Natural killer cell (primary cell): ENCODE results near the gene PLEKHA7. TPM values are rescaled to one million over a fixed set of nuclear protein-coding genes. Genes with fewer than 3 reads are reported as not detected.
A peak's percentile ranks its signal among the peaks of the same experiment; 100 is the strongest.

ENCODE experiments used
- ATAC-seq, 3 donors: fragments of 150-1000 bp in 2 of 3; fragments of 200-7000 bp in 1 of 3; cut with Tn5 transposase; 1 replicate in 1 of 3; 2 replicates in 2 of 3; pipeline ENCODE4 v1.10.0; 2021; ENCODE audit warnings: mild to moderate bottlenecking in 2 of 3, moderate library complexity in 2 of 3
- DNase-seq, 2 donors: peaks; one replicate each; pipeline versions ENCODE4 v3.0.0 to v3.0.0-alpha.2; 2013 to 2021; ENCODE audit warnings: mixed read lengths in 1 of 2
- H3K27ac ChIP-seq: one replicate; pipeline ENCODE4 v1.5.1; 2013; ENCODE audit warnings: mild to moderate bottlenecking, low read length
- H3K27me3 ChIP-seq: one replicate; pipeline ENCODE4 v1.6.1; 2013; ENCODE audit warnings: low read length; ENCODE audit not compliant: control insufficient read depth, insufficient read depth
- H3K36me3 ChIP-seq: one replicate; pipeline ENCODE4 v1.6.1; 2013; ENCODE audit warnings: low read length; ENCODE audit not compliant: control insufficient read depth, insufficient read depth
- H3K4me1 ChIP-seq: one replicate; pipeline ENCODE4 v1.6.1; 2013; ENCODE audit warnings: low read length; ENCODE audit not compliant: control insufficient read depth, insufficient read depth
- H3K4me3 ChIP-seq: one replicate; pipeline ENCODE4 v1.5.1; 2013; ENCODE audit warnings: low read length
- H3K9me3 ChIP-seq: one replicate; pipeline ENCODE4 v1.6.1; 2013; ENCODE audit warnings: low read length; ENCODE audit not compliant: control insufficient read depth, insufficient read depth
- H3K27ac Mint-ChIP-seq, 2 donors: one replicate each; pipeline ENCODE4 v1.8.0; 2022; ENCODE audit warnings: mild to moderate bottlenecking in 2 of 2, mixed read lengths in 2 of 2, moderate library complexity in 1 of 2
- H3K27me3 Mint-ChIP-seq, 2 donors: one replicate each; pipeline ENCODE4 v1.8.0; 2022; ENCODE audit warnings: low read depth in 2 of 2, mixed read lengths in 2 of 2
- H3K36me3 Mint-ChIP-seq: one replicate; pipeline ENCODE4 v1.8.0; 2022; ENCODE audit warnings: mixed read lengths
- H3K4me1 Mint-ChIP-seq, 2 donors: one replicate each; pipeline ENCODE4 v1.8.0; 2022; ENCODE audit warnings: mixed read lengths in 2 of 2
- H3K4me3 Mint-ChIP-seq: one replicate; pipeline ENCODE4 v1.8.0; 2022; ENCODE audit warnings: mild to moderate bottlenecking, moderate library complexity, mixed read lengths
- H3K9me3 Mint-ChIP-seq, 2 donors: one replicate each; pipeline ENCODE4 v1.8.0; 2022; ENCODE audit warnings: mixed read lengths in 2 of 2
- CTCF ChIP-seq: fragments of 200-600 bp; IDR thresholded peaks from one replicate; pipeline ENCODE4 v1.8.0; 2022; ENCODE audit warnings: antibody characterized with exemption
- WGBS: methylation state at CpG from one replicate; pipeline ENCODE4 v1.1.7; 2013; ENCODE audit warnings: missing lambda C conversion rate; ENCODE audit not compliant: insufficient coverage; 5-methylcytosine and 5-hydroxymethylcytosine counted together
- intact Hi-C: fragments of 100-400 bp; cut with micrococcal nuclease; formaldehyde crosslinking; loops from one replicate; pipeline ENCODE4 v1.14.2; 2022
- total RNA-seq, 4 donors: library from RNA; stranded (reverse); fragments of 120-200 nt in 1 of 4; gene quantifications; one replicate each; pipeline versions ENCODE4 v1.2.3 to v1.2.4, GENCODE V29; 2013 to 2022

Gene PLEKHA7
- total RNA-seq, 3 donors from 2014 or later (not counting 1 experiment from before 2014, with no cell fraction given): 1.00 to 2.5 (median 1.3) TPM

DNA sequence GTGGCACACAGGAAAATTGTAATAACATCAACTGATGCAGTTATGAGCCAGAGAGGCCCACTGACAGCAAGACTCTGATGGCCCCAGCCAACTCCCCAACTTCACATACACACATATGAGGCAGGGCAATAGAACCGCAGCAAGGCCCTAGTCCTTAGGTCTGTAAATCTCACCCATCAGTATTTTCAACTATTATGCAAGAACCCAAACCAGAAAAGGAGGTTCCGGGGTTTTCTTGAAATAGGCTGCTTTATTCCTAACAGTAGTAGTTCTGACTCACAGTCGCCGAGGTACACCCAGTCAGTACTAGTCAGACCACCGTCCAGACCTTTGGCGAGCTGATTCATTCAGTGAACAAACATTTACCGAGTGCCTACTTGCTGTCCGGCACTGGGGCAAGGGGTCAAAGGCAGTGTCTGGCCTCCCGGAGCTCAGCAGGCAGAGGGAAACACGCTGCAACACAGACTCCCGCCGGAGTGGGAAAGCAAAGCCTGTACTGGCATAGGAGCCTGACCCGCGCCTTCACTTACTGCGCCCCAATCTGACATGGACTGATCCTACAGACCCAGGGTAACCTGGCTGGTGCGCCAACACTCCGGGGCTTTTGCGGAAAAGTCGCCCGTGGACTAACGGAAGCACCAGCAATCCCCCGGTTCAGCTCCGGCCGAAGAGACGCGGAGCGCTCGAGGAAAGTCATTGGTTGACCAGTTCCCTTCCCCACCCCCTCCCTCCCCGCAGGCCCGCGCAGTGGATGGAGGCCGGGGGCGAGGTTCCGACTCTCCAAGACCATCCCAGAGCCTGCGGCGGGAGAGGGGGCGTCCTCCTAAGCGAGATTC, 1.3 kb downstream of the PLEKHA7 start:
- no peaks in the 10 kb centered on the region for H3K9me3 Mint-ChIP-seq
- WGBS: 44% methylated on average over 38 of the region's 38 CpGs
- no peak for TF ChIP-seq CTCF
- H3K27ac Mint-ChIP-seq: no peak overlapping the region
- H3K4me3 Mint-ChIP-seq: no peak overlapping the region
- no peaks in the 10 kb centered on the region for H3K36me3 Mint-ChIP-seq
- peaks cover 17 to 23% of the 10 kb centered on the region in 2 donors for H3K27me3 Mint-ChIP-seq
- ATAC-seq (no peak), DNase-seq (no peak)
- Histone ChIP-seq H3K4me1 (peaks cover 16% of the 10 kb centered on the region), H3K27ac (no peak overlapping the region), H3K27me3 (peaks cover 14% of the 10 kb centered on the region), H3K36me3 (no peaks in the 10 kb centered on the region), H3K9me3 (no peaks in the 10 kb centered on the region), H3K4me3 (peak overlapping the region; percentile 9)
- intact Hi-C loops: no loop called here
- peaks cover 6 to 7% of the 10 kb centered on the region in 2 donors for H3K4me1 Mint-ChIP-seq

DNA sequence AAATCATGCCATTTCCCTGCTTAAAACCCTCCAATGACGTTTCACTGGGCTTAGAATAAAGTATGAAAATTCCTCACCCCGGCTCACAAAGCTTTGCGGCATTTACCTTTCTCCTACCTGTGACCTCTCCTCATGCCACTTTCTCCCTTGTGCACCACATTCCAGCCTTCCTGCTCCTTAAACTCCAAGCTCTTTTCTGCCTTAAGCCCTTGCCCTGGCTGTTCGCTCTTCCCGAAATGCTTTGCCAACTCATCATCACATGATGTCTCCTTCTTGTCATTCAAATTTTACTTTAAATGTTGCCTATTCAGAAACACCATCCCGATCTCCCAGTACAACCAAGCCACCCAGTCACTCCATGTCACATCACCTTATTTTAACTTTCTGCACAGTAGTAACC, 2.0 kb downstream of the PLEKHA7 start:
- no peak for DNase-seq
- H3K4me3 Mint-ChIP-seq: no peak overlapping the region
- Histone ChIP-seq H3K4me1 (peaks cover 16% of the 10 kb centered on the region), H3K36me3 (no peaks in the 10 kb centered on the region), H3K27ac (no peak overlapping the region), H3K4me3 (no peak overlapping the region), H3K27me3 (peaks cover 14% of the 10 kb centered on the region), H3K9me3 (no peaks in the 10 kb centered on the region)
- H3K4me1 Mint-ChIP-seq: peaks cover 6 to 7% of the 10 kb centered on the region in 2 donors
- TF ChIP-seq CTCF: no peak
- H3K9me3 Mint-ChIP-seq: no peaks in the 10 kb centered on the region
- peaks cover 17 to 23% of the 10 kb centered on the region in 2 donors for H3K27me3 Mint-ChIP-seq
- no peak for ATAC-seq
- H3K27ac Mint-ChIP-seq: no peak overlapping the region
- 95% methylated on average over 6 of the region's 6 CpGs for WGBS
- H3K36me3 Mint-ChIP-seq: no peaks in the 10 kb centered on the region
- intact Hi-C loops: no loop called here

- no peak for DNase-seq
- Mint-ChIP-seq H3K4me3 (no peak overlapping the region), H3K9me3 (no peaks in the 10 kb centered on the region), H3K27me3 (peaks cover 12 to 13% of the 10 kb centered on the region in 2 donors), H3K4me1 (peaks cover 6 to 7% of the 10 kb centered on the region in 2 donors), H3K27ac (no peak overlapping the region), H3K36me3 (no peaks in the 10 kb centered on the region)
- no peaks in the 10 kb centered on the region for H3K9me3 ChIP-seq
- no peaks in the 10 kb centered on the region for H3K36me3 ChIP-seq
- no peak overlapping the region for H3K4me3 ChIP-seq
- no peak for TF ChIP-seq CTCF
- H3K27me3 ChIP-seq: peaks cover 14% of the 10 kb centered on the region
- H3K27ac ChIP-seq: no peak overlapping the region
- H3K4me1 ChIP-seq: peaks cover 16% of the 10 kb centered on the region
- no peak for ATAC-seq
- intact Hi-C loops: no loop called here
- 90% methylated on average over 8 of the region's 8 CpGs for WGBS
Measured at GRCh38 chr11:17010851-17011420, 3.3 kb downstream of the PLEKHA7 start.
